Neural progenitor cell (in vitro differentiated cells): ENCODE results near the gene LEMD2. TPM values are rescaled to one million over a fixed set of nuclear protein-coding genes. Genes with fewer than 3 reads are reported as not detected.

Source experiments
- DNase-seq: peaks from one replicate; pipeline ENCODE4 v3.0.0-alpha.2; 2016; ENCODE audit warnings: low spot score
- H2AFZ ChIP-seq: fragments of 200-600 bp; sonication (generic); replicated peaks from 2 replicates; pipeline ENCODE4 v1.6.1; 2016; ENCODE audit warnings: antibody characterized with exemption
- H3F3A ChIP-seq: fragments of 200-600 bp; sonication (generic); 2 replicates; pipeline ENCODE4 v1.6.1; 2016; ENCODE audit warnings: antibody characterized with exemption, low read depth
- H3K27ac ChIP-seq: fragments of 200-600 bp; sonication (generic); 2 replicates; pipeline ENCODE4 v1.5.1; 2016; ENCODE audit warnings: mild to moderate bottlenecking
- H3K27me3 ChIP-seq: fragments of 200-600 bp; sonication (generic); 2 replicates; pipeline ENCODE4 v1.6.1; 2016; ENCODE audit warnings: mild to moderate bottlenecking, moderate library complexity
- H3K36me3 ChIP-seq: fragments of 200-600 bp; sonication (generic); 2 replicates; pipeline ENCODE4 v1.5.1; 2016
- H3K4me1 ChIP-seq: fragments of 200-600 bp; sonication (generic); 2 replicates; pipeline ENCODE4 v1.6.1; 2016; ENCODE audit warnings: mixed run types
- H3K4me2 ChIP-seq: fragments of 200-600 bp; sonication (generic); 2 replicates; pipeline ENCODE4 v1.6.1; 2016
- H3K4me3 ChIP-seq: fragments of 200-600 bp; sonication (generic); 2 replicates; pipeline ENCODE4 v1.5.1; 2016
- H3K79me2 ChIP-seq: fragments of 200-600 bp; sonication (generic); 2 replicates; pipeline ENCODE4 v1.6.1; 2016; ENCODE audit warnings: low read depth
- H3K9ac ChIP-seq: fragments of 200-600 bp; sonication (generic); 2 replicates; pipeline ENCODE4 v1.6.1; 2016
- H3K9me3 ChIP-seq: fragments of 200-600 bp; sonication (generic); 2 replicates; pipeline ENCODE4 v1.5.1; 2016; ENCODE audit warnings: low read depth
- H4K20me1 ChIP-seq: fragments of 200-600 bp; sonication (generic); 2 replicates; pipeline ENCODE4 v1.6.1; 2016; ENCODE audit warnings: low read depth
- H3K27ac Mint-ChIP-seq: 3 replicates; pipeline ENCODE4 v1.8.0; 2021; ENCODE audit warnings: mixed read lengths
- H3K27me3 Mint-ChIP-seq: 2 replicates; pipeline ENCODE4 v1.8.0; 2022; ENCODE audit warnings: low read depth, mild to moderate bottlenecking, inconsistent platforms, moderate library complexity, mixed read lengths; ENCODE audit not compliant: insufficient read depth
- H3K36me3 Mint-ChIP-seq: 3 replicates; pipeline ENCODE4 v1.8.0; 2021; ENCODE audit warnings: mixed read lengths
- H3K4me1 Mint-ChIP-seq: 3 replicates; pipeline ENCODE4 v1.8.0; 2021; ENCODE audit warnings: mixed read lengths
- H3K4me3 Mint-ChIP-seq: 3 replicates; pipeline ENCODE4 v1.8.0; 2021; ENCODE audit warnings: mild to moderate bottlenecking, moderate library complexity, mixed read lengths
- H3K9me3 Mint-ChIP-seq: 3 replicates; pipeline ENCODE4 v1.8.0; 2020; ENCODE audit warnings: mixed read lengths
- CTCF ChIP-seq: fragments of 200-600 bp; sonication (generic); IDR thresholded peaks from 2 replicates; pipeline ENCODE4 v1.5.1; 2017; ENCODE audit warnings: antibody characterized with exemption, mild to moderate bottlenecking
- EZH2 ChIP-seq: fragments of 200-600 bp; sonication (generic); IDR thresholded peaks from 2 replicates; pipeline ENCODE4 v1.6.1; 2017; ENCODE audit warnings: antibody characterized with exemption, mild to moderate bottlenecking, moderate library complexity
- EZH2phosphoT487 ChIP-seq: fragments of 200-600 bp; sonication (generic); IDR thresholded peaks from 2 replicates; pipeline ENCODE4 v1.6.1; 2017; ENCODE audit warnings: antibody characterized with exemption
- total RNA-seq: library from RNA; depleted of rRNA; stranded (reverse); fragments of >200 nt; gene quantifications from 2 replicates; pipeline ENCODE4 v1.2.3, GENCODE V29; 2015; ENCODE audit warnings: low replicate concordance

Gene LEMD2
- total RNA-seq, 1 donor from 2014 or later, result 31.8 TPM

GRCh38 chr6:33730611-33731010 is 58.3 kb downstream of the LEMD2 start:
- Mint-ChIP-seq H3K27me3 (peaks cover 10% of the 10 kb centered on the region), H3K27ac (peak overlapping the region; percentile 96), H3K9me3 (no peaks in the 10 kb centered on the region), H3K4me1 (peaks cover 22% of the 10 kb centered on the region), H3K36me3 (no peaks in the 10 kb centered on the region), H3K4me3 (peak overlapping the region; percentile 13)
- Histone ChIP-seq H3K9me3 (no peaks in the 10 kb centered on the region), H4K20me1 (no peaks in the 10 kb centered on the region), H3K27me3 (no peaks in the 10 kb centered on the region), H2AFZ (no peak overlapping the region), H3K4me2 (no peak overlapping the region), H3K4me3 (no peak overlapping the region), H3K79me2 (no peaks in the 10 kb centered on the region), H3K9ac (no peak overlapping the region), H3K27ac (no peak overlapping the region), H3F3A (peaks cover 4% of the 10 kb centered on the region), H3K36me3 (no peaks in the 10 kb centered on the region), H3K4me1 (peaks cover 4% of the 10 kb centered on the region)
- no peak for DNase-seq
- no peak for TF ChIP-seq CTCF
- TF ChIP-seq EZH2, result no peak
- no peak for TF ChIP-seq EZH2phosphoT487

GRCh38 chr6:33729059-33729458 is 59.9 kb downstream of the LEMD2 start:
- H3K9me3 Mint-ChIP-seq, result no peaks in the 10 kb centered on the region
- Histone ChIP-seq H3K4me3 (no peak overlapping the region), H3K27me3 (no peaks in the 10 kb centered on the region), H3F3A (peaks cover 4% of the 10 kb centered on the region), H3K27ac (no peak overlapping the region), H3K9me3 (no peaks in the 10 kb centered on the region), H4K20me1 (no peaks in the 10 kb centered on the region), H3K9ac (no peak overlapping the region), H2AFZ (no peak overlapping the region), H3K4me1 (peaks cover 4% of the 10 kb centered on the region), H3K36me3 (no peaks in the 10 kb centered on the region), H3K79me2 (no peaks in the 10 kb centered on the region), H3K4me2 (no peak overlapping the region)
- peaks cover 23% of the 10 kb centered on the region for H3K4me1 Mint-ChIP-seq
- no peaks in the 10 kb centered on the region for H3K36me3 Mint-ChIP-seq
- no peak for TF ChIP-seq CTCF
- TF ChIP-seq EZH2phosphoT487, result no peak
- no peak for TF ChIP-seq EZH2
- DNase-seq, result no peak
- H3K4me3 Mint-ChIP-seq, result no peak overlapping the region
- no peak overlapping the region for H3K27ac Mint-ChIP-seq
- H3K27me3 Mint-ChIP-seq, result peaks cover 8% of the 10 kb centered on the region

GRCh38 chr6:33728438-33728837 is 60.5 kb downstream of the LEMD2 start:
- H3K27ac Mint-ChIP-seq, result no peak overlapping the region

More at GRCh38 chr6:33728438-33728837, 60.5 kb downstream of the LEMD2 start:
- DNase-seq, result no peak
- Histone ChIP-seq H2AFZ (no peak overlapping the region), H3K79me2 (no peaks in the 10 kb centered on the region), H4K20me1 (no peaks in the 10 kb centered on the region), H3K4me3 (no peak overlapping the region), H3F3A (peaks cover 4% of the 10 kb centered on the region), H3K4me2 (no peak overlapping the region), H3K36me3 (no peaks in the 10 kb centered on the region), H3K9ac (no peak overlapping the region), H3K27me3 (no peaks in the 10 kb centered on the region), H3K4me1 (peaks cover 4% of the 10 kb centered on the region), H3K9me3 (no peaks in the 10 kb centered on the region), H3K27ac (no peak overlapping the region)
- no peak overlapping the region for H3K4me3 Mint-ChIP-seq
- no peak for TF ChIP-seq EZH2
- no peak for TF ChIP-seq CTCF
- no peak for TF ChIP-seq EZH2phosphoT487
- no peaks in the 10 kb centered on the region for H3K36me3 Mint-ChIP-seq
- H3K27me3 Mint-ChIP-seq, result peaks cover 8% of the 10 kb centered on the region
- H3K9me3 Mint-ChIP-seq, result no peaks in the 10 kb centered on the region
- H3K4me1 Mint-ChIP-seq, result peaks cover 21% of the 10 kb centered on the region
